Karpas-422 (cell line): ENCODE measurements around the gene CXorf38. TPM values are rescaled to one million over a fixed set of nuclear protein-coding genes. Genes with fewer than 3 reads are reported as not detected.

ENCODE experiments used
- DNase-seq: peaks from one replicate; pipeline ENCODE4 v3.0.0-alpha.2; 2015
- H2AFZ ChIP-seq: fragments of 200-600 bp; sonication (generic); 2 replicates; pipeline ENCODE4 v1.6.1; 2014; ENCODE audit warnings: antibody characterized with exemption, low read length, mixed read lengths
- H3K27ac ChIP-seq: fragments of 200-600 bp; sonication (generic); 2 replicates; pipeline ENCODE4 v1.5.1; 2014; ENCODE audit warnings: mild to moderate bottlenecking, low read length, moderate library complexity
- H3K27me3 ChIP-seq: fragments of 200-600 bp; sonication (generic); 2 replicates; pipeline ENCODE4 v1.6.1; 2014; ENCODE audit warnings: low read length, mixed read lengths
- H3K36me3 ChIP-seq: fragments of 200-600 bp; sonication (generic); 2 replicates; pipeline ENCODE4 v1.6.1; 2014; ENCODE audit warnings: low read length, mixed read lengths; ENCODE audit not compliant: insufficient read depth
- H3K4me1 ChIP-seq: fragments of 200-600 bp; sonication (generic); 2 replicates; pipeline ENCODE4 v1.6.1; 2014; ENCODE audit warnings: mild to moderate bottlenecking, low read length, mixed read lengths
- H3K4me2 ChIP-seq: fragments of 200-600 bp; sonication (generic); 2 replicates; pipeline ENCODE4 v1.6.1; 2014; ENCODE audit warnings: low read length, low read depth, mild to moderate bottlenecking; ENCODE audit not compliant: poor library complexity, severe bottlenecking
- H3K4me3 ChIP-seq: fragments of 200-600 bp; sonication (generic); 2 replicates; pipeline ENCODE4 v1.5.1; 2014; ENCODE audit warnings: mild to moderate bottlenecking, antibody characterized with exemption, low read length, mixed read lengths
- H3K79me2 ChIP-seq: fragments of 200-600 bp; sonication (generic); 2 replicates; pipeline ENCODE4 v1.6.1; 2014; ENCODE audit warnings: mild to moderate bottlenecking, low read length, mixed read lengths
- H3K9ac ChIP-seq: fragments of 200-600 bp; sonication (generic); 2 replicates; pipeline ENCODE4 v1.6.0; 2014; ENCODE audit warnings: low read length
- H3K9me2 ChIP-seq: fragments of 200-600 bp; sonication (generic), shearing (Covaris generic); replicated peaks from 2 replicates; pipeline ENCODE4 v1.6.0; 2014; ENCODE audit warnings: mild to moderate bottlenecking, low read length, moderate library complexity; ENCODE audit not compliant: insufficient read depth
- H3K9me3 ChIP-seq: fragments of 300-700, 200-600 bp; sonication (generic); 2 replicates; pipeline ENCODE4 v1.6.1; 2014; ENCODE audit warnings: low read length, mixed read lengths
- H4K20me1 ChIP-seq: fragments of 200-600 bp; sonication (generic); 2 replicates; pipeline ENCODE4 v1.6.1; 2014; ENCODE audit warnings: mild to moderate bottlenecking, antibody characterized with exemption, low read length, low read depth; ENCODE audit not compliant: insufficient read depth
- total RNA-seq: library from RNA; depleted of rRNA; stranded (reverse); fragments of >200 nt; shearing (Covaris generic); gene quantifications from 2 replicates; pipeline ENCODE4 v1.2.3, GENCODE V29; 2014; ENCODE audit warnings: low replicate concordance; rRNA removed

CXorf38 gene
- total RNA-seq, result 21.6 and 22.2 TPM in 2 replicates

- H2AFZ ChIP-seq, result no peak within 1 kb of the TSS
- peak within 1 kb of the TSS; percentile 60 for H3K4me2 ChIP-seq
- H3K9ac ChIP-seq, result peak within 1 kb of the TSS; percentile 73
- no peaks in the 10 kb centered on the region for H4K20me1 ChIP-seq
- H3K79me2 ChIP-seq, result peaks cover 42% of the 10 kb centered on the region
- DNase-seq, result peak; percentile 96
- H3K27ac ChIP-seq, result peak within 1 kb of the TSS; percentile 51
- H3K9me2 ChIP-seq, result no peaks in the 10 kb centered on the region
- no peaks in the 10 kb centered on the region; the same call in 1 of the 2 replicates for H3K36me3 ChIP-seq
- H3K9me3 ChIP-seq, result no peaks in the 10 kb centered on the region
- H3K27me3 ChIP-seq, result no peaks in the 10 kb centered on the region
- H3K4me1 ChIP-seq, result peaks cover 33% of the 10 kb centered on the region
- peak within 1 kb of the TSS; percentile 70 for H3K4me3 ChIP-seq
These were observed at the start of gene CXorf38 for GRCh38 chrX:40647307-40648197. Gene CXorf38 (minus strand): TSS chrX:40647561. CDS start chrX:40647520, 41 bp downstream.

GRCh38 chrX:40694802-40695201 lies 47.4 kb upstream of the CXorf38 start:
- no peak for DNase-seq
- no peaks in the 10 kb centered on the region for H3K79me2 ChIP-seq
- H3K9me3 ChIP-seq, result peaks cover 4% of the 10 kb centered on the region; the same call in 1 of the 2 replicates
- H3K27ac ChIP-seq, result no peak overlapping the region
- peaks cover 49% of the 10 kb centered on the region for H3K36me3 ChIP-seq
- H2AFZ ChIP-seq, result no peak overlapping the region
- H3K9ac ChIP-seq, result no peak overlapping the region
- H3K9me2 ChIP-seq, result no peaks in the 10 kb centered on the region
- no peaks in the 10 kb centered on the region for H4K20me1 ChIP-seq
- H3K4me2 ChIP-seq, result no peak overlapping the region
- H3K4me1 ChIP-seq, result no peaks in the 10 kb centered on the region
- no peak overlapping the region for H3K4me3 ChIP-seq
- H3K27me3 ChIP-seq, result no peaks in the 10 kb centered on the region

- no peak for DNase-seq
- Histone ChIP-seq H3K4me3 (no peak overlapping the region), H4K20me1 (no peaks in the 10 kb centered on the region), H3K27ac (no peak overlapping the region), H3K9ac (no peak overlapping the region), H3K36me3 (peaks cover 36% of the 10 kb centered on the region; the same call in 1 of the 2 replicates), H3K4me1 (no peaks in the 10 kb centered on the region), H3K9me2 (no peaks in the 10 kb centered on the region), H2AFZ (no peak overlapping the region), H3K9me3 (no peaks in the 10 kb centered on the region), H3K79me2 (peaks cover 11% of the 10 kb centered on the region; the same call in 1 of the 2 replicates), H3K27me3 (no peaks in the 10 kb centered on the region), H3K4me2 (no peak overlapping the region)
These were observed 41.6 kb upstream of the CXorf38 start for GRCh38 chrX:40688929-40689328.

- no peaks in the 10 kb centered on the region for H3K9me2 ChIP-seq
- H3K9me3 ChIP-seq, result no peaks in the 10 kb centered on the region
- H3K9ac ChIP-seq, result no peak overlapping the region
- H3K4me2 ChIP-seq, result no peak overlapping the region
- peaks cover 11% of the 10 kb centered on the region; the same call in 1 of the 2 replicates for H3K79me2 ChIP-seq
- no peaks in the 10 kb centered on the region for H3K27me3 ChIP-seq
- DNase-seq, result no peak
- no peak overlapping the region for H3K4me3 ChIP-seq
- no peaks in the 10 kb centered on the region for H4K20me1 ChIP-seq
- no peak overlapping the region for H2AFZ ChIP-seq
- no peaks in the 10 kb centered on the region for H3K4me1 ChIP-seq
- H3K36me3 ChIP-seq, result peaks cover 27% of the 10 kb centered on the region; the same call in 1 of the 2 replicates
- no peak overlapping the region for H3K27ac ChIP-seq
These were observed 39.8 kb upstream of the CXorf38 start for GRCh38 chrX:40687169-40687568.

- H4K20me1 ChIP-seq, result no peaks in the 10 kb centered on the region
- no peaks in the 10 kb centered on the region for H3K4me1 ChIP-seq
- no peak for DNase-seq
- no peaks in the 10 kb centered on the region for H3K27me3 ChIP-seq
- H2AFZ ChIP-seq, result no peak overlapping the region
- H3K36me3 ChIP-seq, result peaks cover 35% of the 10 kb centered on the region; the same call in 1 of the 2 replicates
- H3K9me2 ChIP-seq, result no peaks in the 10 kb centered on the region
- H3K27ac ChIP-seq, result no peak overlapping the region
- no peak overlapping the region for H3K4me3 ChIP-seq
- no peaks in the 10 kb centered on the region for H3K9me3 ChIP-seq
- H3K4me2 ChIP-seq, result no peak overlapping the region
- H3K9ac ChIP-seq, result no peak overlapping the region
- H3K79me2 ChIP-seq, result peaks cover 11% of the 10 kb centered on the region; the same call in 1 of the 2 replicates
These were observed 38.1 kb upstream of the CXorf38 start for GRCh38 chrX:40685362-40685918.

GRCh38 chrX:40684092-40684491 lies 36.7 kb upstream of the CXorf38 start:
- no peaks in the 10 kb centered on the region for H3K27me3 ChIP-seq
- no peak overlapping the region for H3K27ac ChIP-seq
- peaks cover 36% of the 10 kb centered on the region; the same call in 1 of the 2 replicates for H3K36me3 ChIP-seq

GRCh38 chrX:40683245-40683644 lies 35.9 kb upstream of the CXorf38 start:
- Histone ChIP-seq H3K4me2 (no peak overlapping the region), H3K27me3 (no peaks in the 10 kb centered on the region), H3K9me3 (no peaks in the 10 kb centered on the region), H3K9ac (no peak overlapping the region), H2AFZ (no peak overlapping the region), H3K4me3 (no peak overlapping the region), H4K20me1 (no peaks in the 10 kb centered on the region), H3K9me2 (no peaks in the 10 kb centered on the region), H3K79me2 (peaks cover 9% of the 10 kb centered on the region; the same call in 1 of the 2 replicates), H3K27ac (no peak overlapping the region), H3K4me1 (no peaks in the 10 kb centered on the region), H3K36me3 (peaks cover 36% of the 10 kb centered on the region; the same call in 1 of the 2 replicates)
- DNase-seq, result no peak

More at GRCh38 chrX:40684092-40684491, 36.7 kb upstream of the CXorf38 start:
- Histone ChIP-seq H4K20me1 (no peaks in the 10 kb centered on the region), H3K4me3 (no peak overlapping the region), H2AFZ (no peak overlapping the region), H3K79me2 (peaks cover 11% of the 10 kb centered on the region; the same call in 1 of the 2 replicates), H3K9ac (no peak overlapping the region), H3K9me2 (no peaks in the 10 kb centered on the region), H3K4me1 (no peaks in the 10 kb centered on the region), H3K9me3 (no peaks in the 10 kb centered on the region), H3K4me2 (no peak overlapping the region)
- no peak for DNase-seq

- H3K27ac ChIP-seq, result no peak overlapping the region
- DNase-seq, result no peak
- peaks cover 42% of the 10 kb centered on the region for H3K36me3 ChIP-seq
These were observed 23.8 kb upstream of the CXorf38 start for GRCh38 chrX:40671126-40671525.

More at GRCh38 chrX:40671126-40671525, 23.8 kb upstream of the CXorf38 start:
- no peaks in the 10 kb centered on the region for H3K4me1 ChIP-seq
- H3K27me3 ChIP-seq, result no peaks in the 10 kb centered on the region
- H3K79me2 ChIP-seq, result no peaks in the 10 kb centered on the region
- no peak overlapping the region for H3K4me3 ChIP-seq
- no peaks in the 10 kb centered on the region for H3K9me2 ChIP-seq
- H3K9ac ChIP-seq, result no peak overlapping the region
- no peak overlapping the region for H2AFZ ChIP-seq
- no peak overlapping the region for H3K4me2 ChIP-seq
- H4K20me1 ChIP-seq, result no peaks in the 10 kb centered on the region
- H3K9me3 ChIP-seq, result no peaks in the 10 kb centered on the region
